ENCODE measurements around the gene AUTS2. TPM values are rescaled to one million over a fixed set of nuclear protein-coding genes. Genes with fewer than 3 reads are reported as not detected.

The AUTS2 gene
- polyA plus RNA-seq, 1 donor (not counting 4 experiments of a cell fraction or from before 2014, with no cell fraction given): 4.7 TPM

GRCh38 chr7:70786076-70786475, 1187.8 kb downstream of the AUTS2 start:
- DNase-seq (ENCODE audit: low read depth, low spot score): no peak
- H3K27me3 ChIP-seq (ENCODE audit: control insufficient read depth, extremely low read depth, insufficient read depth, low read length): no peaks in the 10 kb centered on the region
- peaks cover 25 to 64% of the 10 kb centered on the region in 2 experiments for H3K36me3 ChIP-seq (ENCODE audit: control insufficient read depth in 2 of 2, extremely low read depth in 1 of 2, insufficient read depth in 2 of 2, low read length in 2 of 2)

GRCh38 chr7:70787286-70787685, 1189.0 kb downstream of the AUTS2 start:
- Histone ChIP-seq H3K36me3 (ENCODE audit: control insufficient read depth in 2 of 2, extremely low read depth in 1 of 2, insufficient read depth in 2 of 2, low read length in 2 of 2) (peaks cover 20 to 68% of the 10 kb centered on the region in 2 experiments), H3K9me1 (ENCODE audit: control insufficient read depth, extremely low read depth, insufficient read depth, low read length) (peaks cover 4% of the 10 kb centered on the region), H3K79me2 (ENCODE audit: control insufficient read depth, insufficient read depth, low read length) (no peaks in the 10 kb centered on the region), H3K4me2 (ENCODE audit: control insufficient read depth, extremely low read depth, insufficient read depth, low read depth, low read length) (peak overlapping the region; percentile 39), H2AFZ (ENCODE audit: control insufficient read depth, low read length) (no peak overlapping the region), H4K20me1 (ENCODE audit: control insufficient read depth, extremely low read depth, insufficient read depth, low read length) (no peaks in the 10 kb centered on the region), H3K9me3 (ENCODE audit: control insufficient read depth, low read depth, low read length) (no peaks in the 10 kb centered on the region), H3K27ac (ENCODE audit: control insufficient read depth, insufficient read depth, low read length) (no peak overlapping the region), H3K9ac (ENCODE audit: control insufficient read depth, extremely low read depth, insufficient read depth, low read length) (no peak overlapping the region), H3K4me1 (ENCODE audit: control insufficient read depth, extremely low read depth, insufficient read depth, low read length) (peaks cover 23% of the 10 kb centered on the region), H3K27me3 (ENCODE audit: control insufficient read depth, extremely low read depth, insufficient read depth, low read length) (no peaks in the 10 kb centered on the region), H3K4me3 (ENCODE audit: control insufficient read depth in 2 of 3, extremely low read depth in 1 of 3, insufficient read depth in 2 of 3, low read depth in 1 of 3, low read length in 3 of 3) (no peak overlapping the region)
- TF ChIP-seq CTCF (optimal IDR thresholded peaks at IDR 0.05 in 1 of 3, IDR thresholded peaks at IDR 0.05 in 1 of 3, conservative IDR thresholded peaks at IDR 0.05 in 1 of 3; ENCODE audit: extremely low read depth in 1 of 3, insufficient read depth in 2 of 3, low read length in 3 of 3) (no peak), EZH2 (IDR thresholded peaks at IDR 0.05; ENCODE audit: low read length) (no peak)
- dilution Hi-C loops (cut with MboI; ENCODE audit: extremely low pct_ligation_motif_present, low sequenced_read_pairs): no loop called here
- DNase-seq (ENCODE audit: low read depth, low spot score) (no peak), FAIRE-seq (no peak)

More at GRCh38 chr7:70786076-70786475, 1187.8 kb downstream of the AUTS2 start:
- no peak for FAIRE-seq
- Histone ChIP-seq H2AFZ (ENCODE audit: control insufficient read depth, low read length) (no peak overlapping the region), H3K9me1 (ENCODE audit: control insufficient read depth, extremely low read depth, insufficient read depth, low read length) (peaks cover 4% of the 10 kb centered on the region), H3K9ac (ENCODE audit: control insufficient read depth, extremely low read depth, insufficient read depth, low read length) (no peak overlapping the region), H3K4me3 (ENCODE audit: control insufficient read depth in 2 of 3, extremely low read depth in 1 of 3, insufficient read depth in 2 of 3, low read depth in 1 of 3, low read length in 3 of 3) (no peak overlapping the region), H3K79me2 (ENCODE audit: control insufficient read depth, insufficient read depth, low read length) (no peaks in the 10 kb centered on the region), H3K9me3 (ENCODE audit: control insufficient read depth, low read depth, low read length) (no peaks in the 10 kb centered on the region), H3K27ac (ENCODE audit: control insufficient read depth, insufficient read depth, low read length) (peak overlapping the region; percentile 15), H3K4me2 (ENCODE audit: control insufficient read depth, extremely low read depth, insufficient read depth, low read depth, low read length) (no peak overlapping the region), H3K4me1 (ENCODE audit: control insufficient read depth, extremely low read depth, insufficient read depth, low read length) (peaks cover 23% of the 10 kb centered on the region), H4K20me1 (ENCODE audit: control insufficient read depth, extremely low read depth, insufficient read depth, low read length) (no peaks in the 10 kb centered on the region)
- no peak for TF ChIP-seq CTCF (optimal IDR thresholded peaks at IDR 0.05 in 1 of 3, IDR thresholded peaks at IDR 0.05 in 1 of 3, conservative IDR thresholded peaks at IDR 0.05 in 1 of 3; ENCODE audit: extremely low read depth in 1 of 3, insufficient read depth in 2 of 3, low read length in 3 of 3)
- TF ChIP-seq EZH2 (IDR thresholded peaks at IDR 0.05; ENCODE audit: low read length): no peak
- dilution Hi-C loops (cut with MboI; ENCODE audit: extremely low pct_ligation_motif_present, low sequenced_read_pairs): no loop called here
